GM18499 (cell line): Measurements from ENCODE around the gene CRTC1.
"Not testable (repeated sequence)": the region's sequence is repeated elsewhere in the genome, so short reads cannot be mapped to it uniquely, and the experiment has no call there.

Experiments used
- ATAC-seq: cut with Tn5 transposase; IDR thresholded peaks from one replicate; pipeline ENCODE4 v1.9.1; 2021; ENCODE audit warnings: moderate number of reproducible peaks; ENCODE audit not compliant: insufficient read depth, unreplicated experiment

Gene CRTC1

DNA sequence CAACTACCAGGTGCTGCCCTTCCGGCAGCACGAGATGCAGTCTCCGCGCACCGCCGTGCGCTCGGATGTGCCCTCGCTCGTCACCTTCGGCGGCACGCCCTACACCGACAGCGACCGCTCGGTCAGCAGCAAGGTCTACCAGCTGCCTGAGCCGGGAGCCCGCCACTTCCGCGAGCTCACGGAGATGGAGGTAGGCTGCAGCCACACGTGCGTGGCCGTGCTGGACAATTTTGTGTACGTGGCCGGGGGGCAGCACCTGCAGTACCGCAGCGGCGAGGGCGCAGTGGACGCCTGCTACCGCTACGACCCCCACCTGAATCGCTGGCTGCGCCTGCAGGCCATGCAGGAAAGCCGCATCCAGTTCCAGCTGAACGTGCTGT, 15.2 kb upstream of the CRTC1 start:
- ATAC-seq: no peak

DNA sequence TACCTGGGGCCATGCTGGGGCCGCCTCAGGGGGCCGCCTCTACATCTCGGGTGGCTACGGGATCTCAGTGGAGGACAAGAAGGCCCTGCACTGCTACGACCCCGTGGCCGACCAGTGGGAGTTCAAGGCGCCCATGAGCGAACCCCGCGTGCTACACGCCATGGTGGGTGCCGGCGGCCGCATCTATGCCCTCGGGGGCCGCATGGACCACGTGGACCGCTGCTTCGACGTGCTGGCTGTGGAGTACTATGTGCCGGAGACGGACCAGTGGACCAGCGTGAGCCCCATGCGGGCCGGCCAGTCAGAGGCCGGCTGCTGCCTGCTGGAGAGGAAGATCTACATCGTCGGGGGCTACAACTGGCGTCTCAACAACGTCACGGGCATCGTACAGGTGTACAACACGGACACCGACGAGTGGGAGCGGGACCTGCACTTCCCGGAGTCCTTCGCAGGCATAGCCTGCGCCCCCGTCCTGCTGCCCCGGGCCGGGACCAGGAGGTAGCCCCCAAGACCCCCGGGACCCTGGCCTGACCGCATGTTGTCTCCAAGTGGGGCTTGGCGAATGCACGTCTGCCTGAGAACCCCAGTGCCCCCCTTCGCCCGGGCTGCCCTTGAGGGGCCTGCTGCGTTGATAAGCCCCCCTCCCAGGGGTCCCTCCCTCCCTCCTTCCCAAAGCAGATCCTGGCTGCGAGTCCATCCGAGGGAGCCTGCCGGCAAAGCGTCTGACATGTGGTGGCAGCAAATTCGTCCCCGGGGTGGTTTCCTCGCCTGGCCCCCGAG, 14.5 kb upstream of the CRTC1 start:
- no peak for ATAC-seq

DNA sequence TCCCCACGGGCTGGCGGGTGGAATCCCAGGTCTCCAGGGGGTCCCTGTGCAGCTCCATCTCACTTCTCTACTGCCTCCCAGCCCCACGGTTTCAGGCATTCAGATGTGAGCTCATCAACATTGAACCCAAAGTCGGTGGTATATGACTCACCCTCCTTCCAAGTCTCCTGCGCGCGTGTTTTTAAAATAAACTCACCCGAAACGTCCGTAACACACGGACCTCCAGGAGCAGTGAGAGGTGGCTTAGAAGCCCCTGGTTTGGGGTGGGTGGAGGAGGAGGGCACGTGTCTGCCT, 14.0 kb upstream of the CRTC1 start:
- ATAC-seq: no peak

DNA sequence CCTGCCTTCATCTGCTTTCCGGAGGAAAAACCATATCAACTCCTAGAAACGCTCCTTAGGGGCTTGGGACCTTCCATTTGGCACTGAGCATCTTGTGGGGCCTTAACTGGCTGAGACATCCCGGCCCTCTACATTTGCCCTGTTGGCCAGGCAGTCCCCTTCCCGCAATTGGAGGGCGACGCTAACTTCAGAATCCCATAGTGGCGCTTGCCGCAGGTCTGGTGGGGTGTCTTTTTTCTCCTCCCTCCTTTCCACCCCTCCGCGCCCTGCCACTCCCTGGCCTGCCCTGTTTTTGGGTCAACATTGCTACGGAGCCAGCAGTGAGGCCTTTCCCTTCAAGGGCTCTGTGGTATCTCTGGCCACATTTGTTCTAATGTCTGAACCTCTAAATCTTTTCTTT, 13.6 kb upstream of the CRTC1 start:
- no peak for ATAC-seq

DNA sequence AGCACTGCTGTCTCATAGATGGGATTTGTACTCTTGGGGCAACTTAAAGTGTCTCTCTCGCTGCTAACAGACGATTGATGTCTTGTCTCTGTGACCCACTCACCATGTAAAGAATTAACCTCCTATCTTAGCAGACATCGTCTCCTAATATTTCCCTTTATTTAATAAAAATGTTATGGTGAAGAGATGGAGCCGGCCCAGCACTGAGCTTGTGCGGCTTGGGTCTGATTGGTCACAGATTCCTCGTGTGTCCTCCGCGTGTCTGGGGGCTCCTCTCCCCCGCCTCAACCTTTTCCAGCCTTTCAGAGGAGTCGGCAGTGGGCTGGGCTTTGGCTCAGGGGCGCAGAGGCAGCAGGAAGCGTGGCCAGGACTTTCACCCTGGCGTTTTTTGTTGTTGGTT, 13.2 kb upstream of the CRTC1 start:
- no peak for ATAC-seq

- no peak for ATAC-seq
These were observed 12.0 kb upstream of the CRTC1 start for GRCh38 chr19:18671303-18672043.

- no peak for ATAC-seq
These were observed 11.4 kb upstream of the CRTC1 start for GRCh38 chr19:18672044-18672451.

DNA sequence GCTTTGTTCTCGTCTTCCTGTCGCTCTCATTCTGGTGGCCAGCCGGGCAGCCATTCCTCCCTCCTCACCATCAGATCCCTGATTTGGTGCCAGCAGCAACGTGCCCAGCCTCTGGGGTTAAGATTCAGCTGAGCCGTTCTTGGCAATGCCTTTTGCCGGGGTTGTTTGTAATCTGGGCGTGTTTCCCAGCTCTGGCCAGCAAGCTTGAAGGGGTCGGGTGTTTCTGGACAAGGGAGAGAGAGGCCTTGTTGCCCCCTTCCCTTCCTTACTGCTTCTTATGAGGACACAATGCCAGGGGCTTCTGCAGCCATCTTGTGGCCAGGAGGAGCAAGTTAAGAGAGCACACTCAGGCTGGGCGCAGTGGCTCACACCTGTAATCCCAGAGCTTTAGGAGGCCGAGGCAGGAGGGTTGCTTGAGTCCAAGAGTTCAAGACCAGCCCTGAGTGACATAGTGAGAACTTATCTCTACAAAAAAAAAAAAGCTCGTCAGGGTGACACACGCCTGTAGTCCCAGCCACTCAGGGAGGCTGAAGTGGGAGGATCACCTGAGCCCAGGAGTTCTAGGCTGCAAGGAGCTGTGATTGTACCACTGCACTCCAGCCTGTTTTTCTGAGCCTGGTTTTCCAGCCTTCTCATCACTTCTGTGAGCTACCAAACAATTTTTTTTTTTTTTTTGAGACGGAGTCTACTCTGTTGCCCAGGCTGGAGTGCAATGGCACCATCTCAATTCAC, 10.7 kb upstream of the CRTC1 start:
- no peak for ATAC-seq

- ATAC-seq: no peak
These were observed 8.9 kb upstream of the CRTC1 start for GRCh38 chr19:18674616-18675015.

- no peak for ATAC-seq
These were observed 7.7 kb upstream of the CRTC1 start for GRCh38 chr19:18675779-18676178.

GRCh38 chr19:18676692-18677091, 6.8 kb upstream of the CRTC1 start:
- no peak for ATAC-seq

DNA sequence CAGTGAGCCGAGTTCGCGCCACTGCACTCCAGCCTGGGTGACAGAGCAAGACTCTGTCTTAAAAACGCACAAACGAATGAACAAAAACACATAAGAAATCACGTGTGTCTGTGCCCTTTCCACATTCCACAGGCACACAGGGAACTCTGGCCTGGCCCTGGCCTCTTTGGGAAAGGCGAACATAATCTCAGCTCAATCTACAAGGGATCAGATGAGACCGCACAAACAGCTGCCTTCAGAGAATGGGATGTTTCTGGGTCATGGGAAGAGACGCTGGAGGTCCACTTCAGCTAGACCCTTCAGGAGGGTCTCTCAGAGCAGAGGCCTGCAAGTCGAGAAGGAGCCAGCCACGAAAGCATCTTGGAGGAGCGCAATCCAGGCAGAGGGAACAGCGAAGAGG, 6.3 kb upstream of the CRTC1 start:
- ATAC-seq: no peak

GRCh38 chr19:18680148-18680547, 3.3 kb upstream of the CRTC1 start:
- ATAC-seq: not testable (repeated sequence)

GRCh38 chr19:18682807-18683108, 722 bp upstream of the CRTC1 start:
- ATAC-seq: no peak

DNA sequence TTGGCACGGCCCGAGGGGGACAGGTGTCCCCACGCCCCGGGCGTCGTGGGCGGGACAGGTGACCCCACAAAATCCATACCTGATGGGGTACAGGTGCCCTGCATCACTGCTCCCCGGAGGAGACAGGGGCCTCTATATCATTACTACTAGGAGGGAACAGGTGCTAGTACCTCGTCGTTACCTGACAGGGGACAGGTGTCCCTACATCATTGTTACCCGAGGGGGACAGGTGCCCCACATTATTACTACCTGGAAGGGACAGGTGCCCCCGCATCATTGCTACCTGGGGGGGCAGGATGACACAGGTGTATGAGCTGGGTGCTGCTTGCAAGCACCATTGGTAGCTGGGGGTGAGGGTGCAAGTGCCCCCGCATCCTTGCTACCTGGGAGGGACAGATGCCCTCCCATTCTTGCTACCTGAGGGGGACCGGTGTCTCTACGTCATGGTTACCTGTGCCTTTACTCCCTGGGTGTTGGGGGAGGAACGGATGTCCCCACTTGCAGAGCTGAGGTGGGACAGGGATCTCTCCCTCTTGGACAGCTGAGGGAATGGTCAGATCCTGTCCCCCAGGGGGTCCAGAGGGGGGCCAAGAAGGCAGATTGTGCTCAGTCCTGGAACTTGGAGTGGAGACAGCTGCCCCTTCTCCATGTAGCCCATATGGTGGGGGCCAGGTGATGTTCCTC, 620 bp downstream of the CRTC1 start:
- ATAC-seq: no peak

GRCh38 chr19:18684642-18684993, 1.1 kb downstream of the CRTC1 start:
- ATAC-seq: no peak

DNA sequence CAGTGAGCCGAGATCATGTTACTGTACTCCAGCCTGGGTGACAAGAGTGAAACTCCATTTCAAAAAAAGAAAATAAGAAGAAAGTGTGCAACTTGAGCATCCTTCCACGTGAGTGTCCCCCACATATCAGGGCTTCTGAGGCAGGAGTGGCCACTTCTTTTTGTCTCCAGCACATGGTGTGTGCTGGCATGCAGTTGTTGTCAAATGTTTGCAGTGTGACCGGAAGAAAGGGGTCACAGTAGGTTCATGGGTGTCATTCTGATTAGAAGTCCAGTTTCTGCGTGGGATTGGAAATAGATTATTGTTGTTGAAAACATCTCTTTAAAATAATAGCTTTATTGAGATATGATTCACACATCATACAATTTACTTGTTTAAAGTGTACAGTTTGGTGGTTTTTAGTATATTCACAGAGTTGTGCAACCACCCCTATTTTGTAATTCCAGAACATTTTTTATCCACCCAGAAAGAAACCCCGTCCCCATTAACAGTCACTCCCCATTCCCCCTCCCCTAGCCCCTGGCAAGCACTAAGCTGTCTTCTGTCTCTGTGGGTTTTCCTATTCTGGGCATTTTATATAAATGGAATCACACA, 2.2 kb downstream of the CRTC1 start:
- no peak for ATAC-seq

DNA sequence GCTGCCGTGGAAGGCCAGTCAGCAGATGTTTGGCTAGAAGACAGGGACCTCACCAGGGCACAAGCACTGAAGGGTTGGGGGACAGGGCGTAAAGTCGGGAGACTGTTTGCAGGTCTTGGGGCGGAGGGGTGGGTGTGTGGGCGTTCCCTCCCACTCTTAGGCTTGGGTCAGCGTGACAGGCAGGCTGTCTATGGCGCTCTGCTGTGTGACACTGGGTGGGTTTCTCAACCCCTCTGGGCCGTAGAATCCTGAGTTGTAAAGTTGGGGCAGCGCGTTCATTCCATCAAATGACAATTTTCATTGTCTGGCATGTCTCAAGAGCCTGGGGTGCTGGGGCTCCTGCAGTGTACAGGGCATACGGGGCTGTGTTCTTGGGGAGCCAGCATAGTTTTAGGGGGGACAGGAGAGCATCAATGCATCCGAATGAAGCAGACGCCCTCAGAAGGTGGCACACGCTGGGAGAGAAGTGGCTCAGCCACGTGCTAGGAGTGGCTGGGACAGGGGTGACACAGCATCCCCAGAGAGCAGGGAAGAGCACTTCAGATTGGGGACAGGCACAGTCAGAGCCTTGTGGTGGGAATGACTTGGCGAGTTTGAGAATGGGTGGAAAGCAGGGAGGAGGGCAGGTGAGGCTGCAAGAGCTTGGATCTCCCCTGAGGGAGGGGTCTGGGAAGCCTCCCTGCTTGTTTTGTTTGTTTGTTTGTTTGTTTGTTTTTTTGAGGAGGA, 4.4 kb downstream of the CRTC1 start:
- no peak for ATAC-seq

- ATAC-seq: no peak
These were observed 12.5 kb downstream of the CRTC1 start for GRCh38 chr19:18696023-18696422.

DNA sequence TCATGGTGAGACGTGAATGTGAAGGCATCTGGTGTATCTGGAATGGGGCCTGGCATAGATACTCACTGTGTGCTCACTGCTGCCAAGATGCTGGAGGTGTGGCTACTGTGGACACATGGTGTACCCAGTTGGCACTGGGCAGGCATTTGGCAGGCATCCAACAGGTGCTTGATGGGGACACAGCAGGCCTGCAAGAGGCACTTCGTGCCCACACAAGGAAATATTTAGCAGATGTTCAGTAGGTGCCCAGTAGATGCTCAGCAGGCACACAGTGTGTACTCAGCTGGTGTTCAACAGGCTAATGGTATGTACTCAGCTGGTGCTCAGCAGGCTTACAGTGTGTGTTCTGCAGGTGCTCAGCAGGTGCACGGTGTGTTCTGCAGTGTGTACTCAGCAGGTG, 14.2 kb downstream of the CRTC1 start:
- ATAC-seq: no peak
